ENCODE measurements around the gene UFD1.

UFD1 gene

DNA sequence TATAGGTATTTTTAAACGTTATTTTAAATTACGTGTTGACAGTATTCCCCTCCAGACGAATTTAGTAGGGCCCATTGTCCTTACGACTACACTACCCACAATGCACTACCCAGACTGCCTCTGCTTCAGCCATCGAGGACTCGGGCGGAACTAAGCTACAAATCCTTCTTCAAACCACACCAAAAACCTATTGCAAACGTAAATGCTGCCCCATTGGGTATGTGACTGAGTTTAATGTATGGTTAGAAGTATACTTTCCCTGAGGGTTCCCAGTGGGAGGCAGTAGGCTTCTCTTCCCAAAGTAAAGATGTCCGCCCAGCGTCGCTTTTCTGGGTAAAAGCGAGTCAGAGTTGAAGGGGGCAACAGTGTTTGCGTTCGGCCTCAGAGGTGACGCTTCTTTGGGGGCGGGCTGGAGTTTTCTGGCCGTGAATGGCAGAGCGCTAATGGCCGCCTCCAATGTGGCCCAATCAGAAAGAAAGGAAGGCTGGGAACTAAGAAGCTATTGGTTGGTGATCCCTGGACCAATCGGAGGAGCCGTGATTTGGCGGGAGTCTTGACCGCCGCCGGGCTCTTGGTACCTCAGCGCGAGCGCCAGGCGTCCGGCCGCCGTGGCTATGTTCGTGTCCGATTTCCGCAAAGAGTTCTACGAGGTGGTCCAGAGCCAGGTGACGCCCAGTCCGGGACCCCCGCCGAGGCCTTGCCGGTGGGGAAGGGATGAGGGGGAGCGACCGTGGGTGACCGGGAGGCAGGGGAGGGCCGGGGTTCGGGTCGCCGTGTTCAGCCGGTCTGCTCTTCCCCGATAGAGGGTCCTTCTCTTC, 571 bp upstream of the UFD1 start, which contains the start of gene CDC45:
CDC45 (plus strand) TSS at position 566 of the 818 bp plus-strand sequence; CDS start at position 615, 49 bp downstream.
- in situ Hi-C loops (cut with HindIII; ENCODE audit: low pct_ligation_motif_present, low pct_unique_long_range_greater_than_20kb, low sequenced_read_pairs): no loop called here
- peak; percentile 96 for DNase-seq

DNA sequence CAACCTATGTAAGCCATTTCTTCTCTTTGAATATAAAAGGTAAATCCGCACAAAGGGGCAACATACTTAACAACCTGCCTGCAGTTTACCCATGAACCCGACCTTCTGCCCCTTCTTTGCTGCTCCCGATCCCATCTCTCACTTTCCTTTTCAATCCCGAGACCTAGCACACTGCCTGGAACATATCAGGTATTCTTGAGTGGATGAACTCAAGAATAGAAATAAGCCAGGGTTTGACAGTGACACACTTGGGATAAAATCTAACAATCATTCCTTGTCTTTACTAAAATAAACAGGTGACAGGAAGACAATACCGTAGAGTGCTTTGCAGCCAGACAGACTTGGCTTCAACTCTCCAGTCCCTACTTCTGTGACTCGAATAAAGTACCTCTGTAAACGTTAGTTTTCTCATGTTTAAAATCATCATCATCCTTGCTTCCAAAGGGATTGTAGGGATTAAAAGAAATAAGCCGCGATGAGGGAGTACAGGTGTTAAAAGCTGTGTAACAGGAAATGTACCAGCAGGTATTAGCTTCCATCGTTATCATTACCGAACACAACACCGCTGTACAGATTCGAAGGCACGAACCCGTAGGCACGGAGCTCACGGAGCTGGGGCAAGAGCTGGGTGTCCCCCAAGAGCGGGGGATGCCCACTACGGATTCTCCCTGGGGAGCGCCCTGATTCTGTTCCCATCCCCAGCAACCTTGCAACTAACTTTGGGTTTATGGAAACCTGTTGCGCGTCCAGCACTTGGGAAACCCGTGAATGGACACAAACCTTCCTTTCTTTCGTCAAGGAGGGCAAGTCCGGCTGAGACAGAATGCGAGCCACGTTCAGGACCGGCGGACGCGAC, 720 bp downstream of the UFD1 start:
- in situ Hi-C loops (cut with HindIII; ENCODE audit: low pct_ligation_motif_present, low pct_unique_long_range_greater_than_20kb, low sequenced_read_pairs): no loop called here

DNA sequence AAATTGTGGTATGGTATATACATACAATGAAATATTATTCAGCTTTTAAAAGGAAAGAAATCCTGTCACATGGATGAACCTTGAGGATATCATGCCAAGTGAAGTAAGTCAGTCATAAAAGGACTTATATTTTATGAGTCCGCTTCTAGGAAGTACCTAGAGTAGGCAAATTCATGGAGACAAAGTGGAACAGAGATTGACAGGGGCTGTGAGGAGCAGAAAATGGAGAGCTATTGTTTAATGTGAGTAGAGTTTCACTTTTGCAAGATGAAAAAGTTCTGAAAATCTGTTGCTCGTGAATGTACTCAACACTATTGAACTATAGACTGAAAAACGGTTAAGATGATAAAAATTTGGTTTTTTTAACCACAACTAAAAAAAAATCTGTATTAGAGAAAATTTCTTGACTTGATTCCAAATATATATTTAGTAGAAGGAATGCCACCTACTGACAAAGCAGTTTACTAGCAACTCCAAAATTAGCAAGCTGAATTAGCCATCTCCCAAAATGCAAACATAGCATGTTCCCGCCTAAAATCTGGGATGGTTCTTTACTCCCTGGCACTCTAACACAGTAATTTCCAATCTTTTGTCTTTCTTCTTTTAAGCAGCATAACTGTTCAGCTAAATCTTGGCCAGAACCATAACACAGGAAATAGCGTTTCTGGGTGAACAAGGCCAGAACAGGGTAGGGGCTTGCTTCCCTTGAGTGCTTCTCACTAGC, 1.5 kb downstream of the UFD1 start:
- in situ Hi-C loops (cut with HindIII; ENCODE audit: low pct_ligation_motif_present, low pct_unique_long_range_greater_than_20kb, low sequenced_read_pairs): no loop called here
- DNase-seq: peak; percentile 12

More for the DNA sequence above, 720 bp downstream of the UFD1 start:
- peak; percentile 8 for DNase-seq

DNA sequence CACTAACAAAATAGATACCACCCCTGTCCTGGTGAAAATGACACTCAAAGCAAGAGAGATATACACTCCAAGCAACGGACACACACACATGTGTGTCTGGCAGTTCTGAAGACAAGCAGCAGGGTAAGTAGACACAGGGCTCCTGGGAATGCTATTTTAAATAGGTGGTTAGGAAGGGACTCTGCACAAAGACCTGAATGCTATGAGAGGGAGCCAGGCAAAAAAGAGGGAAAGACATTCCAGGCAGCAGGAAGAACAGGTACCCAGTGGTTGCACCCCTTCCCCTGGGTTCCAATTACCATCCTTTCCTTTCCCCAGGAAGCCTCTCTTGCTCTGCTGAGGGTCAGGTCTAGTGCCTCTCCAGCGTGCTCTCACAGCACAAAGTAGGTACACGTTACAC, 3.0 kb downstream of the UFD1 start:
- in situ Hi-C loops (cut with HindIII; ENCODE audit: low pct_ligation_motif_present, low pct_unique_long_range_greater_than_20kb, low sequenced_read_pairs): no loop called here
- DNase-seq: no peak

DNA sequence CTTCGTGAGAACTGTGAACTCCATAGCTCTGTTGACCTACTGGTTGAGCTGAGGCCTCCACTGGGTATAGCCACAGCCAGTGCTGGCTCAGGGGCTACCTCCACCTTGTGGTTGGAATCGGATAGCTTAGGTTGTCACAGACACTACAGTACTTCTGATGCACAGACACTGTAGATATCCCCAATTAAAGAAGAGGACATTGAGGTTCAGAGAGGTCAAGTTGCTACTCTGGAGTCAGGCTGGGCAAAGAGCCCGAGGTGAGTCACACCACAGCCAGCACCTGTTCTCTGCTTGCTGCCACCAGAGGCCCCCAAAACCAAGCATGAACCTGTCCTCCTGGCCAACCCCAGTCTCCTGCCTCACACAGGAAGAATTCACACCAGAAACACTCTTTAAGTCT, 5.4 kb downstream of the UFD1 start:
- in situ Hi-C loops (cut with HindIII; ENCODE audit: low pct_ligation_motif_present, low pct_unique_long_range_greater_than_20kb, low sequenced_read_pairs): no loop called here

DNA sequence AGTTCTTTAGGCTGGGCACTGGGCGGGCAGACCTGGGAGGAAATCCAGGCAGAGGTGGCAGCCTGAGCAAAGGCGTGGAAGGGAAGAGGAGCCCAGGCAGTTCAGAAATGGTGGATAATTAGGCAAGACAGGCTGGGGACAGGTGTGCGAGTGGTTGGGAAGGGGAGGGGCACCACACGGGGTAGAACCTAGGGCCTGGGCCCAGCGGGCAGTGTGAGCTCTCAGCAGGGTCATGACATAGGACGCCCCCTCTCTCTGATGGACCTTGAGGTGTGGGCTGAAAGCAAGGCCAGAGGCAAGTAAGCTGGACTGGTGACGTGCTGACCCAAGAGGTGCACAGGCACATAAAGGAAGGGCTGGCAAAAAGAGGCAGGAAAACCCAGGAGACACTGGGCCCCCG, 6.8 kb downstream of the UFD1 start:
- no peak for DNase-seq
- in situ Hi-C loops (cut with HindIII; ENCODE audit: low pct_ligation_motif_present, low pct_unique_long_range_greater_than_20kb, low sequenced_read_pairs): no loop called here

More for the DNA sequence above, 5.4 kb downstream of the UFD1 start:
- no peak for DNase-seq

DNA sequence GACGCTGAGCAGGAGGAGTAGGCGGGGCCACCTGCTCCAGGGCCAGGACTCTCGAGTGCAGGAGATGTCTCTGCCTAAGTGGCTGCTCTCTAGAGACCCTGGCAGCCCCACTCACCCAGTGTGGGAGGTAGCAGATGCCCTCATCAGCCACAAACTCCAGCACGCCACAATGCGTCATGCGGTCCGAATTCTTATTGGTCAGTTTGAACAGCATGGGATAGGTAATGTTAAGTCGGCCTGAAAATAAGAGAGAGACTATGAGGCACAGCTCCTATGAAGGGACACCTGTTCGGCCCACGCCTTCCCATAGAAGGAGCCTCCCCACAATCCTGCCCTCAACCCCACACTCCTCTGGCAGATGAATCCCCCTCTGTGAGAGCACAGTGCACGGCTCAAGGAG, 7.4 kb downstream of the UFD1 start:
- no peak for DNase-seq
- in situ Hi-C loops (cut with HindIII; ENCODE audit: low pct_ligation_motif_present, low pct_unique_long_range_greater_than_20kb, low sequenced_read_pairs): no loop called here

DNA sequence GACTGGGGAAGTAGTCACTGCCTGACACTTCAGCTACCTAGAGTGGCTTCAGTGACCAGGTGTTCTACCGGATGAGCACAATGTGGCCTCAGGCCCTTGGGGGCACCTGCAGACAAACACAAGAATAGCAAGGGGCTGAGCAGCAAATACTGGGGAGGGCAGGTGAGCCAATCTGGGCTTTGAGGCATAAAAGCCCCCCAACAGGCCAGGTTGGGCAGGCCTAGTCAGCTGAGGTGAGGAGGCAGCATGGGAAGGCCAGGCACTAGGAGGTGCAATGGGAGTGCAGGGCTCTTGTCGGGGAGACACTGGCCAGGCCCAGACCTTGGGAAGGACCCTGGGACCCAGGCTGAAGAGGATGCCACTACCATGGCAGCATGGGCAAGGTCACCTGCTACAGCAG, 9.0 kb downstream of the UFD1 start:
- in situ Hi-C loops (cut with HindIII; ENCODE audit: low pct_ligation_motif_present, low pct_unique_long_range_greater_than_20kb, low sequenced_read_pairs): no loop called here
- DNase-seq: no peak

DNA sequence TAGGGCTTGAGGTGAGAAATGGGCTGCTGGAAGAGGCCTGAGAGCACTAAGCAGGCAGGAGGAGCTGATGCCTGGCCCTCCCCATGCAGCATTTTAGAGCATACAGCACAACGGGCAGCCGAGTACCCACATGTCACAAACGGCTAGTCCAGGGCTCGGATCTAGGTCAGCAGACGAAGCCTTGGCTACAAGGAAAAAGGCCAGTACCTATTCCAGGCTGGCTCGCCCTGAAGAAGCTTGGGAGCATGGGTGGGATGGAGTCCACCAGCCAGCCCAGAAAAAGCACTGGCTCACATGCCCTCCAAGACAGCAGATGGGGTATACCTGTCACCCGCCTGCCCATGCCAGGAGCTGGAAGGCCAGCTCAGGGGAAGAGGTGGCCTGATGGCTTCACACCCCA, 9.6 kb downstream of the UFD1 start:
- no peak for DNase-seq
- in situ Hi-C loops (cut with HindIII; ENCODE audit: low pct_ligation_motif_present, low pct_unique_long_range_greater_than_20kb, low sequenced_read_pairs): no loop called here

DNA sequence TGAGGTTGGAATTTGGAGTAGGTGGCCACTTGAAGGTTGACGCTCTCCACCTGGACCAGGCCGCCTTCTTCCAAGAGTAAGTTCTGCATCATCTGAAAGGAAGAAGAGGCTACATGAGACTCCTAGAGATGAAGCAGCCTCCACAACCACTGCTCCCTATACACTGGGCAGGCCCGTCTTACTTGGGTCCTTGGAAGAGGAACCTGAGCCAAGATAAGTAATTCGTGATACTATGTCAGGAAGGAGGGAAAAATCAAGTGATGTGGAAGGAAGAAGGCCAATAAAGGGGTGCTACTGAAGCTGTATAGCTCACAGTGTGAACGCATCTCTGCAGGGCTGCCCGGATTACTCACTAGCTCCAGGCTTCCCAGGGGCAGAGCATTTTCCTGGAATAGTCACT, 11.1 kb downstream of the UFD1 start:
- DNase-seq: no peak
- in situ Hi-C loops (cut with HindIII; ENCODE audit: low pct_ligation_motif_present, low pct_unique_long_range_greater_than_20kb, low sequenced_read_pairs): no loop called here

DNA sequence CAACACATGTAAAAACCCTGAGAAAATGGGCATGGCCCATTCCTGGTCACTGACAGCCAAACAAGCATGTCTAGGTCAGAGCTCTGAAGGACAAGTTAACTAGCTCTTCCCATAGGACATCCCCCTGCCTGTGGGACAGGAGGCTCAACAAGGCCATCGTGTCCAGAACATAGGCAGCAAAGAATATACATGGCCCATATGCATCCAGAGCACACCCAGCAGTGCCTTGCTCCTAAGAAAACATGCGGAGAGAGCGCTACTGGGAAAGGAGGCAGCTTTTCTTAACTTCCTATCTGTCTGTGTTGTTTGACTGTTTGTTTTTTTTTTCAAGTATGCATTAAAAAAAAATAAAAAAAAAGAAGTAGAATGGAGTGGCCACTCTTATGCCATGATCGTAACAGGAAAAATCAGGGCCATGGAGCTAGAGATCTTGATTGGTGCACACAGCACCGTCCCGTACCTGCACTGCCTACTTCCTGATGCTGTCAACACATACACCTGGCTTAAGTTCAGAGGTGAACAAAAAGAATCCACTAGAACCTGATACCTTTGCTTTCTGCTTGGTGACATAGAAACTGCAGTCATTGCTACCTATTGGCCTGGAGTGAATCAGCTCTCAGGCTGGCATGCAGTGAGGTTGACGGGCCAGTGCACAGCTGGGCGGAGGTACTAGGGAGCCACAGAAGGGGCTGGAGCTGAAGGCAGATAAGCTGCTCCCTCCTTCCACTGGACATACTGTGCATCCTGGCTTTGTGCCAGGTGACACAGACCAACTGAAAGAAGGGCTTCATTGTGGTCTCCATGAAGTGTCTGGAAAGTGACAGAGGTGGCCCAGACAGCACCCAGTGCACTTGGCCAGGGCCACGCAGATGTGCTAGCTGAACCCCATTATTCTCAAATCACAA, 11.9 kb downstream of the UFD1 start:
- no peak for DNase-seq
- in situ Hi-C loops (cut with HindIII; ENCODE audit: low pct_ligation_motif_present, low pct_unique_long_range_greater_than_20kb, low sequenced_read_pairs): no loop called here

DNA sequence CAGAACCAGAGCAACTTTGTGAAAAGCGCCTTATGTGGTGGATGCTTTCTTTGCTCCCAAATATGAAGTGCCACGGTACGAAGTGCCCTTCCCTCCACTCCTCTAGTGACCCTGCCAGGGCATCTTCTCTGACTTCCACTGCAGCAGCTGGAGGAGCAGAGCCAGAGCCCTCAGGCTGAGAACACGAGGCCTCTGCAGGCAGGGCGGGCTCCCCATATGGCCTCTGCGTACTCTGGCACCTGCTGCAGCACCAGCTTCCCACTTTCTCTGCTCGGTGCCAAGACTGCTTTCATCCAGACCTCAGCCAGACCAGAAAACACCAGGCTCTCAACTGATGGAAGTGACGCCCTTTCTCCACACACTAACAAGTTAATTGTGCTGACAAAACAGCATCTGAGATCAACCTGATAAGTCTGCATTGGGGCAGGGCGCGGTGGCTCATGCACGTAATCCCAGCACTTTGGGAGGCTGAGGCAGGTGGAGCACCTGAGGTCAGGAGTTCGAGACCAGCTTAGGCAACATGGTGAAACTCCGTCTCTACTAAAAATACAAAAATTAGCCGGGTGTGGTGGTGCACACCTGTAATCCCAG, 12.8 kb downstream of the UFD1 start:
- DNase-seq: no peak
- in situ Hi-C loops (cut with HindIII; ENCODE audit: low pct_ligation_motif_present, low pct_unique_long_range_greater_than_20kb, low sequenced_read_pairs): no loop called here

DNA sequence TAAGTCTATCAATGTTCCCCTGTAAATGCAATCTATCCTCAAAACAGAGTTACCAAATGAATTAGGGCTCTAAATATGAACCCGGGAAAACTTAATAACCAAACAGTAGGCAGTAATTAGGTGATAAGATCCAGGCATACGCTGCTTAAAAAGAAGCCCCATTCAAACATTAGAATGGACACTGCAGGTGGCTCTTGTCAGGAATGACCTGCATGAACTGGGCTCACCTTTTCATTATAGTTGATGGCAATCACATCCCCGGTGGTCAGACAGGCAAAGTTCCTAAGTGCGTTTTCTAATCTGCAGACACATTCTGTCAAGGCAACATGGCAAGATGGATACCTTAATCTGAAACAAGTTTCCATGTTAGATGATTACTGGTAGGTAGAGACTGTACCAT, 14.0 kb downstream of the UFD1 start:
- no peak for DNase-seq
- in situ Hi-C loops (cut with HindIII; ENCODE audit: low pct_ligation_motif_present, low pct_unique_long_range_greater_than_20kb, low sequenced_read_pairs): no loop called here

DNA sequence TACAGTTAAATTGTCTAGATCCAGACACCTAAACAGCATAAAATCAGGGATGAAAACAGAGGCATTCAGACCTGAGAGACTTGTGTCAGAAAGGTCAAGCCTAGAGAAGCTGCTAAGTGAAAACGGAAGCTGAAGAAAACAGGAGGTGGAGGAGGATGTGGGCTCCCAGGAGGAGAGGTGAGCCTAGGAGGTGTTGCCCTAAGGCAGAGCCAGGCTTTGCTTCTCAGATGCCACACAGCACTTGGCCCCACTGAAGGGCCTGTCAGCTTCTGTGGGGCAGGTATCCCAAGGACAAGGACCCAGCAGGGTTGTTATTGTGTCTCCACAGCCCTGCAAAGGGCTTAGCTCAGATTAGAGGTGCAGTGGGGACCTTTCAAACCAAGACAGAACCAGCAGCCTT, 14.4 kb downstream of the UFD1 start:
- in situ Hi-C loops (cut with HindIII; ENCODE audit: low pct_ligation_motif_present, low pct_unique_long_range_greater_than_20kb, low sequenced_read_pairs): no loop called here
- DNase-seq: no peak

DNA sequence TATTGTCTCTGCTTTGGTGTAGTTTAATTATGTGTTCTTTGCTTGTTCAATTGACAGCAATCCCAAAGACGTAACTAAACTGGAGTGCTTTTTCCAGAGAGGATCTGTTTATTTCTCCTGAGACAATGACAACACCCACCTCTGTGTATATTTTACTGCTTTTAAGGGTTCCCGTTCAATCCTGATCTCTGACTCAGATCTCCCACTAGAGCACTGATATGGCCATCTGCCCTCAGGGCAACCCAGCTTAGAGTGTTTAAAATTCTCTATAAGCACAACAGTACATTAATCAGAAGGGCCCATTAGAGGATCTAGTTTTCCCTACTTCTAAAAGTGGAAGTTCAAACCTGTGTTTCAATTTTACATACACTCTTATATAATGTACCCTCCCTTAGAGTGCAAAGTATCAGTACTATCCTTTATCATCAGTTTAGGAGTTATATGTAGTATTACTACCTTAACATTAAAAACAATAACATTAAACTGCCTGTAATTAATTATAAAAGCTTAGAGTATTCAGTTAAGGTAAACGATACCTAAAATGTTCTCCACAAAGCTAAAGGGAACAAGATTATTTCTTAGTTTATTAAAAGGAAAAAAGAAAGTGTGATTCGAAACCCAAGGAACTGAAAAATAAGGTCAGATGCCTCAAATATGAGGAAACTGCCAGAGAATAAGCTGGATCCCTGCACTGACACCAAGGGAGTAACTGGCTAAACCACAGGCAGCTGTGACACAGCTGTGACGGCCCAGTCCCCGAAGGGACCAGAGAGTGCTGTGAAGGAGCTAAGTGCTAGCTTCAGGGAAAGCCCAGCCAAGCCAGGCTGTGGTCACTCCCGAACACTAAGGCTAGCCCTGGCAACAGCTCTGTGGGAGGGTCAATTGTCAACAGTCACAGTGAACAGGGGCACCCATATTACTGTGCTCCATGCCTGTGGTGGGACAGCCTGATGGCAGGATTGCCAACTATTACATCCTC, 15.2 kb downstream of the UFD1 start:
- DNase-seq: no peak
- in situ Hi-C loops (cut with HindIII; ENCODE audit: low pct_ligation_motif_present, low pct_unique_long_range_greater_than_20kb, low sequenced_read_pairs): no loop called here

DNA sequence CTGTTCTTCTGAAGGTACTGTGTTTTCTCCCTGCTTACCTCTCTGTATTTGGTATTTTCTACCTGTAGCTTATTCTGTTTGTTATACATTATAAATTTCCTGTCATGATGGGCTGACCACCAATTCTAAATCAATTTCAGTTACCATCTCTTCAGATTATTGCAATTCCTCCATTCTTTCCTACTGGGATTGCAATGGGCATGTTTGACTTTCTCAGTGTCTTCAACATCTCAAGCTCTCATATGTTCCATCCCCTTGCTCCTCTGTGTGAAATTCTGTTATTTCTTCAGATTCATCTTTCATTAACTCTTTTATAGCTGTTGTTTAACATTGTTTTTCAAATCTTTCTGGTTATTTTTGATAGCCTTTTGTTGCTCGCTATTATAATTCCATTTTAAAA, 16.0 kb downstream of the UFD1 start:
- in situ Hi-C loops (cut with HindIII; ENCODE audit: low pct_ligation_motif_present, low pct_unique_long_range_greater_than_20kb, low sequenced_read_pairs): no loop called here
- DNase-seq: no peak

DNA sequence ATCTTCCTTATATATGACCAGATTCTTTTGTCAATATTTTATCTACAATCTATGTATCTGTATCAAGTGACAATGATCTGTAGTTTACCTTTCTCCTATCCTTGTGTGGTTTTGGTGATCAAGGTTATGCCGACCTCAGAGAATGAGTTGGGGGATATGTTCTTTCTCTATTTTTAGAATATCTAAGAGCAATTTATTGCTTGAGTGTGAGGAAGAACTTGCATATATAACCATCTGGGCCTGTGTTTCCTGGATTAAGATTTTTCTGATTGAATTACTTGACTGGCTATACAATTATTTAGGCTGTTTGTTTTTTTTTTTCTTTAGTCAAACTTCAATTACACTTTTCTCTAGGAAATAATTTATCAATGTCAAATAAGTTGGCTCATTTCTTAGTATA, 17.5 kb downstream of the UFD1 start:
- in situ Hi-C loops (cut with HindIII; ENCODE audit: low pct_ligation_motif_present, low pct_unique_long_range_greater_than_20kb, low sequenced_read_pairs): no loop called here
- no peak for DNase-seq

All from ACHN (cell line).